GM23248 (cell line): ENCODE measurements around the gene DAB2IP. TPM values are rescaled to one million over a fixed set of nuclear protein-coding genes. Genes with fewer than 3 reads are reported as not detected.
"Not testable (repeated sequence)": the region's sequence is repeated elsewhere in the genome, so short reads cannot be mapped to it uniquely, and the experiment has no call there.

Experiments
- DNase-seq: peaks from one replicate; pipeline ENCODE4 v3.0.0-alpha.2; 2015
- H2AFZ ChIP-seq: fragments of 200-600 bp; sonication (generic); 2 replicates; pipeline ENCODE4 v1.6.1; 2016; ENCODE audit warnings: antibody characterized with exemption
- H3F3A ChIP-seq: fragments of 200-600 bp; sonication (generic); 2 replicates; pipeline ENCODE4 v1.6.1; 2016; ENCODE audit warnings: mild to moderate bottlenecking, antibody characterized with exemption, mixed run types; ENCODE audit not compliant: insufficient read depth
- H3K27ac ChIP-seq: fragments of 200-600 bp; sonication (generic); 2 replicates; pipeline ENCODE4 v1.5.1; 2016; ENCODE audit warnings: mild to moderate bottlenecking
- H3K27me3 ChIP-seq: fragments of 200-600 bp; sonication (generic); replicated peaks from 2 replicates; pipeline ENCODE4 v1.6.1; 2016; ENCODE audit warnings: mild to moderate bottlenecking; ENCODE audit not compliant: insufficient read depth
- H3K36me3 ChIP-seq: fragments of 200-600 bp; sonication (generic); 2 replicates; pipeline ENCODE4 v1.6.1; 2016; ENCODE audit warnings: low read depth, mild to moderate bottlenecking
- H3K4me1 ChIP-seq: fragments of 200-600 bp; sonication (generic); 2 replicates; pipeline ENCODE4 v1.6.1; 2016; ENCODE audit warnings: mild to moderate bottlenecking; ENCODE audit not compliant: insufficient read depth
- H3K4me2 ChIP-seq: fragments of 200-600 bp; sonication (generic); one replicate; pipeline ENCODE4 v1.6.1; 2016; ENCODE audit warnings: mild to moderate bottlenecking; ENCODE audit not compliant: unreplicated experiment
- H3K4me3 ChIP-seq: fragments of 200-600 bp; sonication (generic); 2 replicates; pipeline ENCODE4 v1.5.1; 2016; ENCODE audit warnings: mild to moderate bottlenecking
- H3K79me2 ChIP-seq: fragments of 200-600 bp; sonication (generic); 2 replicates; pipeline ENCODE4 v1.6.1; 2016; ENCODE audit warnings: mild to moderate bottlenecking; ENCODE audit not compliant: insufficient read depth
- H3K9ac ChIP-seq: fragments of 200-600 bp; sonication (generic); 2 replicates; pipeline ENCODE4 v1.6.1; 2016; ENCODE audit warnings: mild to moderate bottlenecking
- H3K9me2 ChIP-seq: fragments of 200-600 bp; sonication (generic); 2 replicates; pipeline ENCODE4 v1.6.1; 2016; ENCODE audit warnings: mixed run types, mild to moderate bottlenecking, moderate library complexity; ENCODE audit not compliant: insufficient read depth
- H3K9me3 ChIP-seq: fragments of 200-600 bp; sonication (generic); one replicate; pipeline ENCODE4 v1.6.1; 2017; ENCODE audit warnings: low read depth
- H4K20me1 ChIP-seq: fragments of 200-600 bp; sonication (generic); 2 replicates; pipeline ENCODE4 v1.6.0; 2016; ENCODE audit not compliant: insufficient read depth
- EZH2 ChIP-seq: fragments of 200-600 bp; sonication (generic); IDR thresholded peaks from 2 replicates; pipeline ENCODE4 v1.6.1; 2018; ENCODE audit warnings: antibody characterized with exemption, mild to moderate bottlenecking; ENCODE audit not compliant: insufficient read depth, poor library complexity, severe bottlenecking
- EZH2phosphoT487 ChIP-seq: fragments of 200-600 bp; sonication (generic); IDR thresholded peaks from 2 replicates; pipeline ENCODE4 v1.6.1; 2018; ENCODE audit warnings: antibody characterized with exemption, moderate library complexity, mild to moderate bottlenecking, low read depth; ENCODE audit not compliant: insufficient read depth
- WGBS, 2 experiments: methylation state at CpG; one replicate each; pipeline ENCODE4 v1.1.6; 2015 to 2017; ENCODE audit warnings: low lambda C conversion rate in 2 of 2, low coverage in 1 of 2; ENCODE audit errors: missing lambda C conversion rate in 2 of 2; 5-methylcytosine and 5-hydroxymethylcytosine counted together
- in situ Hi-C: fragments of 300-500 bp; cut with MboI; formaldehyde crosslinking; loops from 2 replicates; pipeline ENCODE4 v1.15.0; 2020
- polyA plus RNA-seq: library from polyadenylated mRNA; unstranded; fragments of >200 nt; fragmentation: Nextera tagmentation; extraction: Ambion mirVana; gene quantifications from 2 replicates; pipeline ENCODE4 v1.2.1, GENCODE V29; 2016
- total RNA-seq: library from RNA; depleted of rRNA; stranded (reverse); fragments of >200 nt; shearing (Covaris generic); gene quantifications from 2 replicates; pipeline ENCODE4 v1.2.3, GENCODE V29; 2014

DAB2IP gene
- total and polyA plus RNA-seq, 2 experiments from 2014 or later = 2.6 to 19.7 TPM

DNA sequence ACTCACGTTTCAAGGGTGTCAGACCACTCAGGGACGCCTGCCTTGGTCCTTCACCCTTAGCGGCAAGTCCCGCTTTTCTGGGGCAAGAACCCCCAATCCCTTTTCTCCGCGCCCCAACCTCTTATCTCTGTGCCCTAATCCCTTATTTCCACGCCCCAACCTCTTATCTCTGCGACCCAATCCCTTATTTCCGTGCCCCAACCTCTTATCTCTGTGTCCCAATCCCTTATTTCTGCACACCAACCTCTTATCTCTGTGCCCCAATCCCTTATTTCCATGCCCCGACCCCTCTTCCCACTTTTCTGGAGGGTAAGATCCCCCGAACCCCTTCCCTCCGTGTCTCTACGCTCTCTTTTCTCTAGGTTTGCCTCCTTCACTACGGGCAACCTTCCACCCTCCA, 139.4 kb downstream of the DAB2IP start:
- in situ Hi-C loops = no loop called here

DNA sequence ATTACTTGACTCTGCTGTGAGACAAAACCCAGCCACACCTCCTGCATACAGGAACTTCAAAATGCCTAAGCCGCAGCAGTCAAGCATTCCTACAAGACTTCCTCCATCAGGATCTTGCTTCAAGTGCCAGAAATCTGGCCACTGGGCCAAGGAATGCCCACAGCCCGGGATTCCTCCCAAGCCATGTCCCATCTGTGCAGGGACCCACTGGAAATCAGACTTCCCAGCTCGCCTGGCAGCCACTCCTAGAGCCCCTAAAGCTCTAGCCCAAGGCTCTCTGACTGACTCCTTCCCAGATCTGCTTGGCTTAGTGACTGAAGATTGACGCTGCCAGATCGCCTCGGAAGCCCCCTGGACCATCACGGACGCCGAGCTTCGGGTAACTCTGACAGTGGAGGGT, 141.0 kb downstream of the DAB2IP start:
- not testable (repeated sequence) for H3K27ac ChIP-seq

More for the DNA sequence above, 139.4 kb downstream of the DAB2IP start:
- Histone ChIP-seq H3K79me2 (no peaks in the 10 kb centered on the region), H3F3A (no peaks in the 10 kb centered on the region), H3K36me3 (no peaks in the 10 kb centered on the region), H4K20me1 (no peaks in the 10 kb centered on the region), H3K9me3 (no peaks in the 10 kb centered on the region), H3K9ac (no peak overlapping the region), H3K27me3 (no peaks in the 10 kb centered on the region), H3K4me2 (no peak overlapping the region), H3K27ac (no peak overlapping the region), H3K4me1 (no peaks in the 10 kb centered on the region), H3K4me3 (no peak overlapping the region), H2AFZ (no peak overlapping the region), H3K9me2 (no peaks in the 10 kb centered on the region)
- no peak for DNase-seq
- 69 to 79% methylated on average over 14 of the region's 14 CpGs for WGBS, 2 experiments
- TF ChIP-seq EZH2 (no peak), EZH2phosphoT487 (no peak)

DNA sequence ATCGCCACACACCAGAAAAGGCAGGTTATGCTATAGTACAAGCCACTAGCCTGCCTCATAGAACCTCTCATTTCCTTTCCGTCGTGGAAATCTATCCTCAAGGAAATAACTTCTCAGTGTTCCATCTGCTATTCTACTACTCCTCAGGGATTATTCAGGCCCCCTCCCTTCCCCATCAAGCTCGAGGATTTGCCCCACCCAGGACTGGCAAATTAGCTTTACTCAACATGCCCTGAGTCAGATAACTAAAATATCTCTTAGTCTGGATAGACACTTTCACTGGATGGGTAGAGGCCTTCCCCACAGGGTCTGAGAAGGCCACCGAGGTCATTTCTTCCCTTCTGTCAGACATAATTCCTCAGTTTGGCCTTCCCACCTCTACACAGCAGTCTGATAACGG, 142.9 kb downstream of the DAB2IP start:
- H3K4me1 ChIP-seq, H3K9ac ChIP-seq, in situ Hi-C loops, H3K9me2 ChIP-seq, H3K36me3 ChIP-seq, H4K20me1 ChIP-seq, H3K4me2 ChIP-seq, H3K9me3 ChIP-seq, H3K79me2 ChIP-seq, H3K27me3 ChIP-seq, DNase-seq, H3F3A ChIP-seq, H3K27ac ChIP-seq, H3K4me3 ChIP-seq, H2AFZ ChIP-seq: not testable (repeated sequence)
- WGBS, 2 experiments = 37 to 56% methylated on average over 6 of the region's 6 CpGs

More for the DNA sequence above, 141.0 kb downstream of the DAB2IP start:
- H2AFZ ChIP-seq, in situ Hi-C loops, H3K9me3 ChIP-seq, H3K36me3 ChIP-seq, H3K9me2 ChIP-seq, H3K9ac ChIP-seq, H4K20me1 ChIP-seq, H3K27me3 ChIP-seq, H3K4me1 ChIP-seq, DNase-seq, H3K4me2 ChIP-seq, H3F3A ChIP-seq, H3K79me2 ChIP-seq, H3K4me3 ChIP-seq: not testable (repeated sequence)
- 84 to 88% methylated on average over 10 of the region's 10 CpGs for WGBS, 2 experiments

DNA sequence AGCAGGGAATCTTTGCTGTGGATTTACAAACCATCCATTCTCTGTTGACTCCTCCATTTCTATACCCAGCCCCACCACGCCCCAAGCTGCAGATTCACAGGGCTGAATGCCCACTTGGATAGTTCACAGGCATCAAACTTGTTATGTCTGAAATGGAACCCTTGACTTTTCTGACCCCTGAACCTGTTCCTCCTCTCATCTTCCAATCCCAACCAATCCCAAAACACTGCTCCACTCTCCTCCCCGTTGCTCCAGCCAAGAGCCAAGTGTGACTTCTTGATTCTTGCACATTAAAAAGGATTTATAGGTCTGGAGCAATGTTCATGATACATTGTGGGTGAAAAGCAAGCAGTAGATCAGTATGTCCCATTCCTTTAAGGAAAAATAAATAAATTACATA, 145.6 kb downstream of the DAB2IP start:
- Histone ChIP-seq H3K4me1 (no peaks in the 10 kb centered on the region), H3K9me3 (no peaks in the 10 kb centered on the region), H3K27ac (no peak overlapping the region), H2AFZ (no peak overlapping the region), H3K27me3 (peaks cover 6% of the 10 kb centered on the region), H3K36me3 (no peaks in the 10 kb centered on the region), H3K9me2 (no peaks in the 10 kb centered on the region), H4K20me1 (no peaks in the 10 kb centered on the region), H3K4me2 (no peak overlapping the region), H3K79me2 (no peaks in the 10 kb centered on the region), H3K4me3 (no peak overlapping the region), H3K9ac (no peak overlapping the region), H3F3A (no peaks in the 10 kb centered on the region; the same call in 1 of the 2 replicates)
- TF ChIP-seq EZH2 = no peak
- no peak for TF ChIP-seq EZH2phosphoT487
- no peak for DNase-seq
- WGBS, 2 experiments = 34 to 47% methylated on average over 2 of the region's 2 CpGs
- in situ Hi-C loops = no loop called here

DNA sequence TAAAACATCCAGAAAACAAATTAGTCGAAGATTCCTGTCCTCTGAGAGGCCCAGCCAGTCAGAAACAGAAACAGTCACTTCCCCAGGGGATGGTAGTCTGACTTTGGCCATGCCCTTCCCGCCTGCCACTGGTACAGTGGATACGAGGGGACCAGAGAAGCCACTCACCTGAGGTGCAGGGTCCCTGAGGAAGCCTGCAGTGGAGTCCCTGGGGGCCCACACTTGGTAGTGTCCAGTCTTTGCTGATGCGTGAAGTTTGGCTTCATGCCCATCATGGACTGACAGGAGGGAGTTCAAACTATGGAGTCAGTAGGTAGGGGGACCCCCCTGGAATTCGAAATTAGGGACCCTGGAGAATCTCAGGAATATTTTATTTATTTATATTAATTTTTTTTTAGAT, 147.5 kb downstream of the DAB2IP start:
- H3K9me3 ChIP-seq = no peaks in the 10 kb centered on the region
- H3K9ac ChIP-seq = no peak overlapping the region
- H2AFZ ChIP-seq = no peak overlapping the region
- no peaks in the 10 kb centered on the region for H3K36me3 ChIP-seq
- no peaks in the 10 kb centered on the region for H3K4me1 ChIP-seq
- no peak overlapping the region for H3K4me2 ChIP-seq
- no peak for DNase-seq
- H3K4me3 ChIP-seq = no peak overlapping the region
- TF ChIP-seq EZH2 (no peak), EZH2phosphoT487 (no peak)
- WGBS, 2 experiments = 66 to 68% methylated on average over 5 of the region's 5 CpGs
- in situ Hi-C loops = no loop called here
- H3K9me2 ChIP-seq = no peaks in the 10 kb centered on the region
- no peaks in the 10 kb centered on the region; the same call in 1 of the 2 replicates for H3F3A ChIP-seq
- no peaks in the 10 kb centered on the region for H3K79me2 ChIP-seq
- no peak overlapping the region for H3K27ac ChIP-seq
- peaks cover 6% of the 10 kb centered on the region for H3K27me3 ChIP-seq
- no peaks in the 10 kb centered on the region for H4K20me1 ChIP-seq
